DOHH2 (cell line): ENCODE data around the gene COX11.

Experiments
- H3F3A ChIP-seq: fragments of 200-600 bp; sonication (generic), shearing (Covaris generic); 2 replicates; pipeline ENCODE4 v1.6.0; 2016; ENCODE audit warnings: antibody characterized with exemption, mild to moderate bottlenecking; ENCODE audit not compliant: control insufficient read depth, insufficient read depth
- H3K27ac ChIP-seq: fragments of 200-600 bp; sonication (generic); 2 replicates; pipeline ENCODE4 v1.5.1; 2014; ENCODE audit warnings: low read depth, mild to moderate bottlenecking, low read length, moderate library complexity
- H3K27me3 ChIP-seq: fragments of 200-600 bp; sonication (generic); 2 replicates; pipeline ENCODE4 v1.6.1; 2014; ENCODE audit warnings: mild to moderate bottlenecking, low read length, mixed read lengths; ENCODE audit not compliant: control insufficient read depth
- H3K36me3 ChIP-seq: fragments of 200-600 bp; sonication (generic); 2 replicates; pipeline ENCODE4 v1.6.1; 2014; ENCODE audit warnings: mild to moderate bottlenecking, low read length, moderate library complexity, mixed read lengths; ENCODE audit not compliant: control insufficient read depth
- H3K4me1 ChIP-seq: fragments of 200-600 bp; sonication (generic); 2 replicates; pipeline ENCODE4 v1.6.1; 2014; ENCODE audit warnings: mild to moderate bottlenecking, low read length, mixed read lengths; ENCODE audit not compliant: control insufficient read depth
- H3K4me2 ChIP-seq: fragments of 200-600 bp; sonication (generic); 2 replicates; pipeline ENCODE4 v1.6.0; 2014; ENCODE audit warnings: mild to moderate bottlenecking, low read length, moderate library complexity
- H3K4me3 ChIP-seq: fragments of 200-600 bp; sonication (generic); 2 replicates; pipeline ENCODE4 v1.5.1; 2014; ENCODE audit warnings: mild to moderate bottlenecking, low read length, mixed read lengths
- H3K79me2 ChIP-seq: fragments of 200-600 bp; sonication (generic); 2 replicates; pipeline ENCODE4 v1.6.1; 2014; ENCODE audit warnings: mild to moderate bottlenecking, low read length, mixed read lengths; ENCODE audit not compliant: control insufficient read depth
- H3K9me2 ChIP-seq: fragments of 200-600 bp; sonication (generic); replicated peaks from 2 replicates; pipeline ENCODE4 v1.6.1; 2014; ENCODE audit warnings: mild to moderate bottlenecking, low read length, mixed read lengths; ENCODE audit not compliant: control insufficient read depth
- H3K9me3 ChIP-seq: fragments of 200-600 bp; sonication (generic); 2 replicates; pipeline ENCODE4 v1.6.1; 2014; ENCODE audit warnings: antibody characterized with exemption, low read length, mixed read lengths; ENCODE audit not compliant: control insufficient read depth, insufficient read depth
- H4K20me1 ChIP-seq: fragments of 200-600 bp; sonication (generic); 2 replicates; pipeline ENCODE4 v1.6.0; 2014; ENCODE audit warnings: low read depth, mild to moderate bottlenecking, antibody characterized with exemption, low read length, moderate library complexity; ENCODE audit not compliant: control insufficient read depth, insufficient read depth
- CTCF ChIP-seq: fragments of 200-600 bp; sonication (generic); IDR thresholded peaks from one replicate; pipeline ENCODE4 v1.5.1; 2014; ENCODE audit warnings: antibody characterized with exemption, mild to moderate bottlenecking, low read depth, low read length; ENCODE audit not compliant: poor library complexity, severe bottlenecking
- EZH2phosphoT487 ChIP-seq: fragments of 200-600 bp; sonication (generic); IDR thresholded peaks from 2 replicates; pipeline ENCODE4 v1.6.1; 2017; ENCODE audit warnings: borderline replicate concordance, mild to moderate bottlenecking, antibody characterized with exemption, low read length, moderate library complexity, mixed read lengths

The COX11 gene

GRCh38 chr17:54924405-54924804 lies 44.0 kb downstream of the COX11 start:
- no peak for TF ChIP-seq EZH2phosphoT487
- TF ChIP-seq CTCF: no peak
- no peak overlapping the region for H3K4me3 ChIP-seq

GRCh38 chr17:54920819-54921218 lies 47.6 kb downstream of the COX11 start:
- H3K36me3 ChIP-seq: no peaks in the 10 kb centered on the region
- no peak for TF ChIP-seq EZH2phosphoT487
- TF ChIP-seq CTCF: no peak
- H3K79me2 ChIP-seq: no peaks in the 10 kb centered on the region
- no peak overlapping the region for H3K27ac ChIP-seq
- H3K9me2 ChIP-seq: no peaks in the 10 kb centered on the region
- H3K4me1 ChIP-seq: no peaks in the 10 kb centered on the region
- H3K9me3 ChIP-seq: no peaks in the 10 kb centered on the region
- no peaks in the 10 kb centered on the region for H3K27me3 ChIP-seq
- no peaks in the 10 kb centered on the region for H4K20me1 ChIP-seq
- H3K4me2 ChIP-seq: no peak overlapping the region
- H3F3A ChIP-seq: no peaks in the 10 kb centered on the region
- H3K4me3 ChIP-seq: no peak overlapping the region

More at GRCh38 chr17:54924405-54924804, 44.0 kb downstream of the COX11 start:
- Histone ChIP-seq H3K79me2 (no peaks in the 10 kb centered on the region), H3K27ac (no peak overlapping the region), H3K4me2 (no peak overlapping the region), H3K9me3 (no peaks in the 10 kb centered on the region), H3K36me3 (no peaks in the 10 kb centered on the region), H3K9me2 (no peaks in the 10 kb centered on the region), H3K27me3 (peaks cover 7% of the 10 kb centered on the region), H3F3A (no peaks in the 10 kb centered on the region), H3K4me1 (no peaks in the 10 kb centered on the region), H4K20me1 (no peaks in the 10 kb centered on the region)

- no peak overlapping the region for H3K4me2 ChIP-seq
- no peaks in the 10 kb centered on the region for H3K79me2 ChIP-seq
- H3K9me3 ChIP-seq: no peaks in the 10 kb centered on the region
- TF ChIP-seq EZH2phosphoT487: no peak
- no peak for TF ChIP-seq CTCF
- no peaks in the 10 kb centered on the region for H3K4me1 ChIP-seq
- no peak overlapping the region for H3K4me3 ChIP-seq
- no peaks in the 10 kb centered on the region for H3K27me3 ChIP-seq
- H3K27ac ChIP-seq: no peak overlapping the region
- no peaks in the 10 kb centered on the region for H3K9me2 ChIP-seq
- H3K36me3 ChIP-seq: no peaks in the 10 kb centered on the region
- no peaks in the 10 kb centered on the region for H3F3A ChIP-seq
- H4K20me1 ChIP-seq: no peaks in the 10 kb centered on the region
Measured at GRCh38 chr17:54919425-54919824, 49.0 kb downstream of the COX11 start.

- H3K36me3 ChIP-seq: no peaks in the 10 kb centered on the region
- no peaks in the 10 kb centered on the region for H3K79me2 ChIP-seq
- H3K27me3 ChIP-seq: no peaks in the 10 kb centered on the region
- H3K9me2 ChIP-seq: no peaks in the 10 kb centered on the region
- no peak overlapping the region for H3K27ac ChIP-seq
- no peak for TF ChIP-seq CTCF
- TF ChIP-seq EZH2phosphoT487: no peak
- no peaks in the 10 kb centered on the region for H3K4me1 ChIP-seq
- H3K4me2 ChIP-seq: no peak overlapping the region
- H3F3A ChIP-seq: no peaks in the 10 kb centered on the region
- no peaks in the 10 kb centered on the region for H3K9me3 ChIP-seq
- H4K20me1 ChIP-seq: no peaks in the 10 kb centered on the region
- no peak overlapping the region for H3K4me3 ChIP-seq
Measured at GRCh38 chr17:54916721-54917120, 51.7 kb downstream of the COX11 start.
